TTC549 (cell line): ENCODE measurements around the gene RHCG.

ENCODE experiments used
- FAIRE-seq: peaks from 2 replicates; lab custom pipeline; 2012; peaks lifted over from hg19 to GRCh38; lab: Jason Lieb, UNC

The RHCG gene

DNA sequence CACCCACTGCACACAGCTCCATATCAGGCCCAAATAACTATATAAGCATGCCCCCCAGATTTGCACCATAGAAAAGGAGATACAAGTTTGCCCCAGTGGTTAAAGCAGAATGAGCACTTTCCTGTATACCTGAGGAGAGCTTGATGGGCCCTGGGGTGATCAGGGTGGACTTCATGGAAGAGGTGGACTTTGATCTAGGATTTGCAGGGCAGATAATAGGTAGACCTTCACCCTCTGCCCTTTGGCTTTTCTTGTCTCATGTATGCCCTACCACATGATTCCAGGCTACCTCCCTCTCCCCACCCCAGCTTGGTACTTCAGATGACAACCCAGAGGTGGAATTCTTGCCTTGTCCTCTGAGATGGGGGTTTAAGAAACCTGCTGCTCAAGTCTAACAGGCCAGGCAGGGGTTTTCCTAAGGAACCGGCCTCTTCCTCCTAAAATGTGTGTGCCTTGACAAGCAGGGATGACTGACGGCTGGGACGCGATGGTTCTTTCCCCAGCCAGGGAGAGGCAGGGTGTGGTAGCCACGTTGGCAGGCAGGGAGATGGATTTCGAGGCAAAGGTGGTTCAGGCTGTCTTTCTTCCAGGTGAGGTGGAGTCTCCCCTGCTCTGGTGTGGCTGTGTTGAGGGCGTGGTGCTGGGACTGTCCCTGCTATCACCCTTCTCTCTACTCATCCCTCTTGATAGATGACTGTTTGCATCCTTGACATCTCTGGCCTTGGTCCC lies 6.6 kb upstream of the RHCG start:
- FAIRE-seq = no peak

DNA sequence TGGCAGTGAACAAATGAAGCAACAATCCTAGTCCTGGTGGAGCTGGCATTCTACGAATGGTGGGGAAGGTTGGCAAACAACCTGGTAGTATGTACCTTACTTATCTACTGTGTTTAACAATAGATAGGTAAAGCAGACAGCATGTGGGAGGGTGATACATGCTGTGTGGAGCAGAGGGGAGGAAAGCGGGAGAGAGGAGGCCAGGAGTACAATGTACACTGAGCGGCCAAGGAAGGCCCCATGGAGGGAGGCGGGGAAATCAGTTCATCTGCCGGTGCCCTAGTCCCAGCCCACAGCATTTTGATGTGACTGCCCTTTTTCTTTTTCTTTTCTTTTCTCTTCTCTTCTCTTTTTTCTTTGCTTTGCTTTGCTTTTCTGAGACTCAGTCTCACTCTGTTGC lies 5.3 kb upstream of the RHCG start:
- no peak for FAIRE-seq

DNA sequence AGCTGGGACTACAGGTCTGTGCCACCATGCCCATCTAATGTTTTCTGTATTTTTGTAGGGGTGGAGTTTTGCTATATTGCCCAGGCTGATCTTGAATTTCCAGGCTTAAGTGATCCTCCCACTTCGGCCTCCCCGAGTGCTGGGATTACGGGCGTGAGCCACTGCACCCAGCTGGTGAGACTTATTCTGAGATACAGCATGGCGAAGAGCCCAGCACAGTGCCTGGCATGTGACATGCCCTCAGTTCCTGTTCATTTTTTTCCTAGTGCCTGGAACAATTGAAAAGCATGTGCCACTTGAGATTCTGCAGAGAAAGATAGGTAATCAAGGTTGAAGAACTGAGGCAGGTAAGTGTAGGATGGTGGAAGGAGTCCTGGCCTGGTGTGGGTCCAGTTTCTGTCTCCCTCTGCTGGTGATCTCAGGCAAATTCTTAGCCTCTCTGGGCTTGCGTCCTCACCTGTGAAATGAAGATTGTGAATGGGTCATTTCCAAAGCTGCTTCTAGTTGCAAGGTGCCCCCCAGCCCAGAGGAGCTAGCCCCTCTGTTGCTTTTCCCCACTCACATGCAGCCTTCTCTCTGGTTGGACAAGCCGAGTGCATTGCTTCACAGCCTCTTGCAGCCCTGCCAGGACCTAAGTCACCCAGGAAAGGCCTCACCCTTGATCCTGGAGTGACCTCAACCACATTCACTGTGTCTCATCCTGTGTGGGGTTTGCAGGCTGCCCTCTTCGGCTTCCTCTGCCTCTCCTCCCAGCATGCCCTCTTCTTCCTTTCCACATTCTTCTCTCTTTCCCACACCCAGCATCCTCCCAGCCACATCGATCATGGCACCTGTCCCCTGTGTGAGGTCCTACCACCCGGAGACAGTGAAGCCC lies 4.3 kb upstream of the RHCG start:
- FAIRE-seq = no peak

DNA sequence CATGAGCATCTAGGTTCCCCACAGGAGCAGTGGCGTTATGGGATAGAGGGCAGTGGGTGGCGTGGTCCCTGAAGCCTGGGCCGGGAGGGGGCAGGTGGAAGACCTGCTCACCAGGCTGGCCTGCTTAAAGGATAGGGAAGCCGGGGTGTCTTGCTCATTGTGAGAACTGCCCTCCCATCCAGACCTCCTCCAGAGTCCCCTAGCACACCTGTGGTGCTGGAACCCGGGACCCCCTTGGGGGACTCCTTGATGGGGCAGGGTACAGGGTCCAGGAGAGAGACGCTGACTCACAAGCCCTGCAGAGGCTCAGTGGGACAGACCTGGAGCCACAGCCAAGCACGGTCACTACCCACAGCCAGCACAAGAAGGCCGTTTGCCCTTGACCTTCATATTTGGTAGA lies 2.8 kb upstream of the RHCG start:
- no peak for FAIRE-seq

DNA sequence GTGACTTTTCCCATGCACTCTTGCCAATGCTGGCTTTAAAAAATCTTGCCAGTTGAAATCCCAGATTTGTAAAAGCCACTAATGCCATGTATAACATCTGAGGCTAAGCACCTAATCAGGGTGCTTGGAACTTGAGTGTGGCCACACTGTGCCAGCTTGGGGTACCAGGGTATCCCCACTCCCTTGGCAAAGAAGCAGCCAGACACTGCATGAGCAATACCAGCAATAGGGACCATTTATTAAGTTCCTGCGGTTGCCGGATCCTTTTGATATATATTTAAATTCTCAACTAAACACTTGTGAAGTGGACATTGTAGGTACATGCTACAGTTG lies 2.2 kb upstream of the RHCG start:
- FAIRE-seq = no peak

DNA sequence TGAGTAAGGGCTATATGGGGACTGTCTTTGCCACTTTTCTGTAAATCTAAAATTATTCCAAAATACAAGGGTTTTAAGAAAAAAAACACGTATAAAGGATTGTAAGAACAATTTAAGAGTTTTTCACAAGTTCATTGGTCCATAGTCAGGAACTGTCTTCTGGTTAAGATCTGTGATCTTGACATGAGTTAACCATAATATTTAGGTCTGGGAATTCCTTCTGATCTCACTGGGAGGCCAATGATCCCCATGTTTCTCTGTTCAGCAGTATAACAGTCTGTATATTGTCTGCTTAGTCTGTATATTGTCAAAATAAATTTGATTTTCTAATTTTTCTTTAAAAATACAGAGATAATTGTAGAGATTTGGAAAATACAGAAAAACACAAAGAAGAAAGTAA lies 848 bp upstream of the RHCG start:
- FAIRE-seq = no peak

DNA sequence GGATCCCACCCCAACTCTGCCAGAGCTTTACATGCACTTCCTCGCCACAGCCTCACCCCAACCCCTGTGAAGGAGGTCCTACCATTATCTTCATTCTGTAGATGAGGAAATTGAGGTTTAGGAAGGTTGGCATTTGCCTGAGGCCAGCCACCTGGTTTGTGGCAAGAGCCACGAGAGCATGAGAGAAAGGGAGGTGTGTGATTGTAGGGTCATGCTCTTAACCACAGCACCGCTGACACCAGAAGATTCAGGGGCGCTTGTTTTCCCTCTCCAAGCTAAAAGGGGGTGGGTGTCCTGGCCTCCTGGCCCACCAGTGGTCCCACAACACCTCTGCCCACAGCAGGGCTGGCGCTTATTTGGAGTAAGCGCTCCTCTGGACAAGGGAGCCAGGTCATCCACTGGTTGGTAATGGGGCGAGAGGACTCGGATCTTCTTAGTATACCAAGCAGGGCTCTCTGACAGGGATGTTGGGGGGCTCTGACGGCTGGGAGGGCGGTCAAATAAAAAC lies 691 bp downstream of the RHCG start:
- FAIRE-seq = no peak

DNA sequence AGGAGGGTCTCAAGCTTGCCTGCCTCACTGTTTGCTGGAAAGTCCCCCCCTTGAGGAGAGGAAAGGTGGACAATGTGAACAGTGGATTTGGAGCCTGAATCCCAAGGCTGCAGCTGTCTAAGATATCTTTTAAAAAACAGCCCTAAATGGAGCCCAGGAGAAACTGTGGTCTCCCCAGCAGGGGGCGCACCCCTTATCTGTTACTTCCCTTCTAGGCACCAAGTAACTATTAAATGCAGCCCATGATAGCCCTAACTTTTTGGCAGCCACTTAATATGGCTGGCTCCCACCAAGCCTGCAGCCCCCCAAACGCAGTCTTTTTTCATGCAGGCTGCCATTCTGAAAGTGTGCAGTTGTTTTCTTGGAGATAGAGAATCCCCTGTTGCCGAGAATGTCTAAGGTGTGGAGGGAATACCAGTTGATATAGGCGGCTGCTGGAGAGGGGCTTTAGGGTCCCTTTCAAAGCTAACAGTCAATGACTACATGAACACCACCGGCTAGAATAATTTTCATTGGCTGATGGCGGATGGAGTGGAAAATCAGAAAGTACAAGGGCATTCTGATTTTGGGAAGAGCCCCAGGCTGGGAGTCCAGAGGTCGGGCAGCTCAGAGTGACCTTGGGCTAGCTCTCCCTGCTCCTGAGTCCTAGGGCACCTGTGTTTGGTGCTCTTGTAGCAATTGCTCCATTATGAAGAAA lies 1.3 kb downstream of the RHCG start:
- FAIRE-seq = no peak

DNA sequence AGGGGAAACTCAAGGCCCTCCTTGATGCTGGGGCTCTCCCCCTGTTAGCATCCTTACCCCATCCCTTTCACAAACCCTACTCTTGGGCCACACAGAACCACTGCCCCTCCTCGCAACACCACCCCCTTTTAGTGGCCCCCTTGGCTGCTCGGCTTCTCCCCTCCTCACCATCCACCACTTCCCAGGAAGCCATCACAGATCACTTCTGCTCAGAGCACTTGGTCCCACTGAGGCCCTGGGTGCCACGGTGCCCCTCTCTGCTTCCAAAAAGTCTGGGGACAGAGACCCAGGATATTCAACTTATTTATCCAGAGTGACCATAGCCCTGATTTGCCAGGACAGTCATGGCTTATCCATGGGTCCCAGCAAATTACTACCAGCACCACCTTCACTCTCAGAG lies 2.4 kb downstream of the RHCG start:
- FAIRE-seq = no peak

DNA sequence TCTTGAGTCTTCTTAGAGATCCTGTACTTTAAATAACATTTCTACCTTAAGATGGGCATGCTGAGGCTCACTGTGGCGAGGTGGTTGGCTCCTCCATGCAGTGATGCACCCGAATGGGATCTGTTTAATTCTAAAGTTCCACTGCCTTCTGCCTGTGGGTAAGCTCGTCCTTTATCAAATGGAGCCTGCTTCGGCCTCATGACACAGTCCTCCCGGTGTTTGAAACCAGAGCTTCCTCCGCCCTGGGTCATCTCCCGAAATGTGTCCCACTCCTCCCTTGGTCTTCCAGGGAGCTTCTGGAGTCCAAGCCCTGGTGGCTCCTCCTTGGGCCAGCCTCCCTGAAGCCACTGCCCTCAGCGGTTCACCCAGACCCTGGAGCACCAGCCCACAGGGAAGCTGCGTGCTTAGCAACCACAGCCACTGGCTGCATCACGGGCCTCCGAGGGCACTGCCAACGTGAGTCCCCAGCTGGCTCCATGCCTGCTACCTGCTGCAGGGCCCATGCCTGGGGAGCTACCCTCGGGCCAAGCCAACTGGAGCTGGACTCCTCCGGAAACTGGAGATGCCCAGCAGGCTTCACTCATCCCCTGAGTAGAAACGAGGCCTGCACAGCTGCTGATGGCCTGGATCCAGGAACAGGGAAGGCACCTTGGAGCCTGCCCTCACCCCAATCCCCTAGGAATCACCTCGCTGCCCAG lies 3.3 kb downstream of the RHCG start:
- no peak for FAIRE-seq

DNA sequence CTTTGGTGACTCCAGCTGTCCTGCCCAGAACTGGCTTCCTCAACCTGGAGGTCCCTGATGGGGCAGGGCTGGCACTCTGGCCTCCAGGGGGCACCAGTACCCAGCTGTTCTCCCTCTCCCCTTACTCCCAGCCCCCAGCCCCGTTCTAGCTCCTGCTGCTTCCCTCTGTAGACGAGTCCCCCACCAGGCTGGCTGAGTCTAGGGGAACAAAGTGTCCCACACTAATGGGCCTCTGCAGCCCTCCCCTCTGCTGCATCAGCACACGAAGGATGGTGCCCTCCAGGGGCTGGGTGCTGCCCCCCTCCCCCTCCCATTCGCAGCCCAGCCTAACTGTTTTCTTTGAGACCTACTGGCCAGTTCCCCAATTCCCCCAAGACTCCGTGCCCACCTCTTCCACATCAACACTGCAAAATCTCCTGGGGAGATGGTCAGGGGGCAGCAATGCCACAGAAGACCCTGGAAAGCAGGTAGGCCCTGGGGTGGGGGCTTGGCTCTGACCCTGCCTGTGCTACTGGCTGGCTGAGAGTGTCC lies 4.2 kb downstream of the RHCG start:
- no peak for FAIRE-seq

DNA sequence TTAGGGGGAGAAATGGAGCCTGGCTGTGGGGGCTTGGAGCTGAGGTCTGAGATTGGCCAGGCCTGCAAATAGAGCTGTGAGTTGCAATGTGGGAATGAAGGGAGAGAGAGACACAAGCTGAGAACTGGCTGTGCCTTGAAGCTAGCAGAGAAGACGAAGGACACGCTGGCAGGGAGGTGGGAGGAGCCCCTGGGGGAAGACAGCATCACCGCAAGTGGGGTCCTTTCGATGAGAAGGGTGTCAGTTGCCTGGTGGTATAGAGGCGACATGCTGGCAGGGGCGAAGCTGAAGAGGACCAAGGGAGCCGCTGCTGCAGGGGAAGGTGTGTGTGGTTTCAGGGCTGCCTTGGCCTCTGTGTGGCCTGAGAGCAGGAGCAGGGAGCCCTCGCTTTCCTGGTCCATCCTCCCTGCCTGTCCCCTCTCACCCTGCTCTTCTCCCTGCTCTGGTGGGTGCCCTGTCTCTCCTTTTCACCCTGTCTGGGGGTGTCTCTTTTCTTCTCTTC lies 5.5 kb downstream of the RHCG start:
- FAIRE-seq = no peak

DNA sequence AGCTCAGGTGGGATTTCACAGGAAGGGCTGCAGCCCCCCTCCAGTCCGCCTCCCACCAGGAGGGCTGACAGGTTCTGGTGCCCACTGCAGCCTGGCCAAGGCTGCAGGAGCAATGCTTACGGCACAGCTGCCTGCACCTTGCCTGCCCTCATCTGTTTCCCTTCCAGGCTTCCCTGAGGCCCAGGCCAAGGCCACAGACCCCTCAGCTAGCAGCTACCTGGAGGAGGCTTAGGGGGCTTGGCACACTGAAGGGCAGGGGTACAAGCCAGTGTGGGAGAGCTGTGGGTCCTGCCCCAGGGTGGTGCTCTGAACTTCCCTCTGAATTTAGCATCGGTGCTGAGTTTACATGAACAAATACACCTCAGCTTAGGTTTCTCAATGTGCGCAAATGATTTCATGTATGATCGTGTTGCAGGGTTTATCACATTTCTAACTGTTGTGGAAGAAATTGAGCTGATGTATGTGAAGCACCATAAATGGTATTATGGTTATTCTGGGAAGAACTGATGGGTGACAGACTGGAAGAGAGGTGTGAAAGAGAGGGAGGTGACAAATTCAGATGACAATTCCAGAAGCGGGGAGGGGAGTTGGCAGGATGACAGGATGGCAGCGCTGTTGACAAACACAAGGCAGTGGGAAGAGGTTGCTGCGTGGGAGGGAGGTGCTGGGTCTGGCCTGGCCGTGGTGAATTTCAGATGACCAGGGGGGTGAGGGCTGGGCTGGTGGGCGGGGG lies 6.1 kb downstream of the RHCG start:
- no peak for FAIRE-seq

DNA sequence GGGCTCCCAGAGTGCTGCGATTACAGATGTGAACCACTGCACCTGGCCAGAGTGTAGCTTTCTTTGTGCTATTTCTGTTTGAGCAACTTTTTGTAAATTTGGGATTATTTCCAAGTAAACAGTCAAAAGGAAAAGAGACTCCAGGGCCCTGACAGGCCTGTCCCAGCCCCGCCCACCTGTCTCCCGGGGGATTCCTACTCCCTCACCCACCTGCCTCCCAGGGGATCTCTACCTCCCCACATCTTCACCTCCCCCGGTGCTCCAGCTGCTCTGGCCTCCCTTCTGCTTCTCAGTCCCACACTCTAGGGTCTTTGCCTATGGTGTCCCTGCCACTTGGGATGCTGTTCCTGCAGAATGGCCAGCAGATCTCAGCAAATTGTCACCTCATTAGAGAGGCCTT lies 7.0 kb downstream of the RHCG start:
- FAIRE-seq = no peak

DNA sequence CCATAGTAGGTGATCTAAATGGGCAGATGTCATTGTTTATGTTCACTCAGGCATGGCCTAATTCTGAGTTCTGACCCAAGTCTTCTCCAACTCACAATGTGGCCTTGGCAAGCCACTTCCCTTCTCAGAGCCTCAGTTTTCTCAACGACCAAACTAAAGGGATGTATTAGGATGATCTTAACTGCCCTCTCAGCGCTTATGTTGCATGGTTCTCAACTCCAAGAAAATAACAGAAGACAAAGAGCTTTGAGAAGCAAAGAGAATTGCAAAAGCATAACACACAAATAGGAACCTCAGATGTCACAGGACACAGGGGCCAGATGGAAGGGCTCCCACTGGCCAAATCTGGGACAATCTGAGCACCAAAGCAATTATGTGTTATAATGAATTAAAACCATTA lies 8.6 kb downstream of the RHCG start:
- FAIRE-seq = no peak

DNA sequence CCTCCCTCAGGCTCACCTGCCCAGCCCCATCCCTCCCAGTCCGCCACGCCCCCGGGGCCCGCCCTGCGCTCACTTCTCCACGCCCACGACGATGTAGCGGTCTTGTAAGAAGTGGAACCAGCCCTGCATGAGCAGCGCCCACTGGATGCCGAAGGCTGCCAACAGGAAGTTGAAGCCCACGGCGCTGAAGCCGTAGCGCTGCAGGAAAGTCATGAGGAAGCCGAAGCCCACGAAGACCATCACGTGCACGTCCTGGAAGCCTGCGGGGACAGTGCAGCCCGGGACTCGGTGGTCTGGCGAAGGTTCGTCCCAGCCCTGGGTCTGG lies 9.7 kb downstream of the RHCG start:
- FAIRE-seq = no peak

DNA sequence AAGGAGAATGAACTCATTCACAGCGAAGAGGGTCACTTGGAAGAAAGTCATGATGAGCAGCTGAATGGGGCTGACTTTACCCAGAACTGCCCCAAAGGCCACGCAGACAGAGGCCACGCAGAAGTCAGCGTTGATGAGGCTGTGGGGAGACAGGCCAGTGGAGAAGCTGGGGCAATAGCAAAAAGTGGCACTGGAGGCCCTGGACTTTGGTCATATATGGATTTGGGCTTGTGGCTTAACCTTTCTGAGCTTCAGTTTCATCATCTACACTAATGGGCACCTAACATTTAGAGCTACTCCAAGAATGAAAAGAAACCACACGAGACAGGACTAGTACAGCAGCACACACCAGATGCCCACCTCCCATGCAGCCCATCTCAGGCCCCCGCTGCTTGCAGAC lies 13.3 kb downstream of the RHCG start:
- FAIRE-seq = no peak

DNA sequence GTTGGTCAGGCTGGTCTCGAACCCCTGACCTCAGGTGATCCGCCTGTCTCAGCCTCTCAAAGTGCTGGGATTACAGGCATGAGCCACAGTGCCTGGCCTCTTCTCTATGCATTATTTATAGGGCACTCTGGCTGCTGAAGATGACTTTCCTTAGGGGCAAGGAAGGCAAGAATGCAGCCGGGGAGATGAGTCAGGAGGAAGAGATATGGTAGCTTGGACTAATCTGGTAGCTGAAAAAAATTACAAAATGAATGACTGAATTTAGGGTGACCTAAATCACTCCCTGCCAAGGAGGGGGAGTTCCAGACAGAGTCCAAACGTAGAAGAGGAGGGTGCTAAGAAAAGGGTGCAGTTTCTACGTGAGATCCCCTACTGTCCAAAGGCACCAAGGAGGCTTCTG lies 14.2 kb downstream of the RHCG start:
- no peak for FAIRE-seq

DNA sequence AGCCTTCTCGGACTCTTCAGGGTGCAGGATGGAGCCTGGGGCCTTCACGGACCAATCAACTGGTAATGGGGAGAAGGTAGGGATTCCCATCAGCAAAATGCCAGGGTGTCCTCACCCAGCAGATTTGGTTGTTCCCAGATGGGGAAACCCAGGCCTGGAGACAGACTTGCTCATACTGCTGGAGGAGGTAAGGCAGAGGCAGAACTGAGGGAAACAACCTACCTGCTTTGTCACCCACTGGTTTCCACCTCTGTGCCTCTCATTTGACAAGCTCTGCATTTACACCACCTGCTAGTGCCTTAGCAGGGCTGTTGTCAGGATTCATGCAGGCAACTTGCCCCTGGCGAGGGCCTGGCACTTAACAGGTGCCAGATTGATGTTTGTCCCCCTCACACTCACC lies 15.9 kb downstream of the RHCG start:
- no peak for FAIRE-seq

DNA sequence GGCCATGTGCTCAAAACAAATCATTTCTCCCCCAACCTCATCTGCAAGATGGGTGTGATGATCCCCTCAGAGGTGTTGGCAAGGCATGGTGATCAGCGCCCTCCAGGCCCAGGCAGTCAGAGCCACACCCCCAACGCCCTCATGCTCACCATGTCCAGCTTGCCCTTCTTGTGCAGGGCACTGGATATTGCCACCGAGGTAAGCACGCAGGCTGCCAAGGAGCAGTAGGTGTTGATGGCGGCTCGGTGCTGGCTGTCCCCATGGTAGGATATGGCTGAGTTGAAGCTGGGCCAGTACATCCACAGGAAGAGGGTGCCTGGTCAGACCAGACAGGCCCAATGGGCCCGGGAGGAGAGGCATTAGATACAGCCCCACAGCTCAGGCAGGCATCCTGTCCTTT lies 17.2 kb downstream of the RHCG start:
- no peak for FAIRE-seq

DNA sequence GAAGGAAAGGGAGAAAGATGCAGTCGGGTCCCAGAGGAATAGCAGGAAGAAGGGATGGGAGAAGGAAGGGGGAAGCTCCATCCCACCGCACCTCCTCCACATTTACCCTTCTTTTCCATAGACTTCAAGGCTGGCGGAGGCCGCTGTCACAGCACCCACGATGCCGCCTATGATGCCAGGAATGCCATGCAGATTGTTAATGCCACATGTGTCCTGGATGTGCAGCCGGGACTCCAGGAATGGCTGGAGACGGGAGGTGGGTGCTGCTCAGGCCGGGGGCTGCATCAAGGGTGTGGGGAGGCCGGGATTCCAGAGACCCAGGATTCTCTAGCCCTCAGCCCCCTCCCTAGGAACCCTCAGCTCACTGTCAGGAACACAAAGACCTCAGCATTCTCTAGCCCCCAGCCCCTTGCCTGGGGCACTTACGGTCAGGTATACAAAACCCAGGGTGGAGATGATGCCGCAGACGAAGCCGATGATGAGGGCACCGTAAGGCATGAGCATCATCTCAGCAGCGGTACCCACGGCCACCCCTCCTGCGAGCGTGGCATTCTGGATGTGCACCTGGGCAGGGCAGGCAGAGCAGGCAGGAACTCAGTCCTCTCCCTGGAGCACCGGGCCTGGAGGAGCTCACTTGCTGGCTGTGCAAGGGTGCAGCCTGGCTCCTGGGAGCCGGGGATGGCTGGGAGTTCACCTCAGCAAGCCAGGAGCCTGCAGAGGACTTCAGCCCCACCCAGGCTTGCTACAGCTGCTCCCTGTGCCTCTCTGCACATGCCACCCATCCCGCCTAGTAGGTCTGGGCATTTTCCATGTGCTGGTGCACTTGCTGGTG lies 18.8 kb downstream of the RHCG start:
- no peak for FAIRE-seq
